ENCODE measurements around the gene TGM3. TPM values are rescaled to one million over a fixed set of nuclear protein-coding genes. Genes with fewer than 3 reads are reported as not detected.

Gene TGM3
- total and polyA plus RNA-seq, 12 donors, result 0.22 TPM; not detected in 11

- intact Hi-C loops (cut with DNase I), result loop anchor here in 1 of 10 donors (10.0 kb wide), 1 partner anchor 60 kb away; no protein-coding TSS in a partner anchor
Measured at GRCh38 chr20:2314759-2315439, 19.1 kb downstream of the TGM3 start.

GRCh38 chr20:2315440-2315778 is 19.6 kb downstream of the TGM3 start:
- intact Hi-C loops (cut with DNase I), result loop anchor here in 1 of 10 donors (10.0 kb wide), 1 partner anchor 59 kb away; no protein-coding TSS in a partner anchor
- DNase-seq (no peak), ATAC-seq (peak in 1 of 8 donors; percentile 11)
- no peak for TF ChIP-seq CTCF (IDR thresholded peaks at IDR 0.05)
- H3K36me3 ChIP-seq, result no peaks in the 10 kb centered on the region
- peaks cover 0 to 26% (median 0%) of the 10 kb centered on the region in 9 donors for H3K4me1 ChIP-seq
- H3K27ac ChIP-seq, result peak overlapping the region in 1 of 10 donors; percentile 83
- WGBS, 2 donors, result 76 to 77% methylated on average over 1 of the region's 1 CpG
- H3K27me3 ChIP-seq, result peaks cover 0 to 11% (median 0%) of the 10 kb centered on the region in 7 donors
- peaks cover 0 to 13% (median 0%) of the 10 kb centered on the region in 11 donors for H3K9me3 ChIP-seq
- no peak overlapping the region for H3K4me3 ChIP-seq

More at GRCh38 chr20:2314759-2315439, 19.1 kb downstream of the TGM3 start:
- TF ChIP-seq CTCF (IDR thresholded peaks at IDR 0.05), result no peak
- WGBS, 2 donors, result 60% methylated on average over 8 of the region's 8 CpGs
- peaks cover 0 to 13% (median 0%) of the 10 kb centered on the region in 11 donors for H3K9me3 ChIP-seq
- peak; percentile 24 to 42 for DNase-seq
- H3K4me1 ChIP-seq, result peaks cover 0 to 26% (median 0%) of the 10 kb centered on the region in 9 donors
- peaks cover 0 to 11% (median 0%) of the 10 kb centered on the region in 7 donors for H3K27me3 ChIP-seq
- ATAC-seq, result peak; percentile 65 to 94 (median 86)
- H3K36me3 ChIP-seq, result no peaks in the 10 kb centered on the region
- no peak overlapping the region for H3K4me3 ChIP-seq
- peak overlapping the region in 2 of 10 donors; percentile 39 to 83 for H3K27ac ChIP-seq

GRCh38 chr20:2316847-2317495 is 21.2 kb downstream of the TGM3 start:
- Histone ChIP-seq H3K9me3 (peaks cover 0 to 13% (median 0%) of the 10 kb centered on the region in 11 donors), H3K4me3 (no peak overlapping the region), H3K4me1 (peaks cover 0 to 20% (median 0%) of the 10 kb centered on the region in 9 donors), H3K36me3 (no peaks in the 10 kb centered on the region), H3K27ac (no peak overlapping the region), H3K27me3 (peaks cover 0 to 6% (median 0%) of the 10 kb centered on the region in 7 donors)
- no peak for ATAC-seq
- TF ChIP-seq CTCF (IDR thresholded peaks at IDR 0.05), result no peak
- 90 to 91% methylated on average over 14 of the region's 14 CpGs for WGBS, 2 donors
- intact Hi-C loops (cut with DNase I), result loop anchor here in 1 of 10 donors (10.0 kb wide), 1 partner anchor 58 kb away; no protein-coding TSS in a partner anchor
- DNase-seq, result no peak

- 61 to 66% methylated on average over 6 of the region's 6 CpGs for WGBS, 2 donors
- H3K36me3 ChIP-seq, result no peaks in the 10 kb centered on the region
Measured at GRCh38 chr20:2320813-2321658, 25.2 kb downstream of the TGM3 start.

More at GRCh38 chr20:2320813-2321658, 25.2 kb downstream of the TGM3 start:
- intact Hi-C loops (cut with DNase I), result no loop called here
- peaks cover 0 to 22% (median 0%) of the 10 kb centered on the region in 11 donors for H3K9me3 ChIP-seq
- ATAC-seq (no peak), DNase-seq (no peak)
- no peak overlapping the region for H3K4me3 ChIP-seq
- no peak overlapping the region for H3K27ac ChIP-seq
- H3K27me3 ChIP-seq, result peaks cover 0 to 12% (median 6%) of the 10 kb centered on the region in 7 donors
- H3K4me1 ChIP-seq, result no peaks in the 10 kb centered on the region
- TF ChIP-seq CTCF (IDR thresholded peaks at IDR 0.05), result no peak

Data from heart right ventricle (tissue), 16 donors.